H9 (cell line): ENCODE measurements around the gene PEAK3. TPM values are rescaled to one million over a fixed set of nuclear protein-coding genes. Genes with fewer than 3 reads are reported as not detected.

ENCODE experiments used
- DNase-seq: peaks from one replicate; pipeline ENCODE4 v3.0.0-alpha.2; 2017
- H2AFZ ChIP-seq: one replicate; pipeline ENCODE4 v1.6.1; 2013; ENCODE audit warnings: mild to moderate bottlenecking, low read length, control low read depth, moderate library complexity
- H2AK5ac ChIP-seq: 2 replicates; pipeline ENCODE4 v1.6.1; 2013; ENCODE audit warnings: low read length, control low read depth, mixed read lengths; ENCODE audit not compliant: insufficient read length
- H2BK120ac ChIP-seq: one replicate; pipeline ENCODE4 v1.6.1; 2013; ENCODE audit warnings: low read depth, mild to moderate bottlenecking, low read length, control low read depth, inconsistent platforms; ENCODE audit not compliant: poor library complexity, severe bottlenecking
- H2BK12ac ChIP-seq: 2 replicates; pipeline ENCODE4 v1.6.1; 2013; ENCODE audit warnings: low read length, control low read depth, mixed read lengths, low read depth; ENCODE audit not compliant: insufficient read length
- H2BK15ac ChIP-seq: 2 replicates; pipeline ENCODE4 v1.6.1; 2013; ENCODE audit warnings: low read depth, low read length, control low read depth
- H2BK20ac ChIP-seq: one replicate; pipeline ENCODE4 v1.6.1; 2013; ENCODE audit warnings: low read depth, mild to moderate bottlenecking, low read length, control low read depth, inconsistent platforms; ENCODE audit not compliant: poor library complexity, severe bottlenecking
- H2BK5ac ChIP-seq: 2 replicates; pipeline ENCODE4 v1.6.1; 2013; ENCODE audit warnings: low read length, control low read depth, mixed read lengths; ENCODE audit not compliant: insufficient read length
- H3K14ac ChIP-seq: 2 replicates; pipeline ENCODE4 v1.6.1; 2013; ENCODE audit warnings: low read length, control low read depth; ENCODE audit not compliant: insufficient read depth
- H3K18ac ChIP-seq: 2 replicates; pipeline ENCODE4 v1.6.1; 2013; ENCODE audit warnings: low read depth, mild to moderate bottlenecking, mixed read lengths, low read length, control low read depth; ENCODE audit not compliant: insufficient read length
- H3K23ac ChIP-seq: 2 replicates; pipeline ENCODE4 v1.6.1; 2013; ENCODE audit warnings: low read length, control low read depth, mixed read lengths, low read depth; ENCODE audit not compliant: insufficient read length
- H3K23me2 ChIP-seq: 2 replicates; pipeline ENCODE4 v1.6.1; 2013; ENCODE audit warnings: low read depth, mild to moderate bottlenecking, mixed read lengths, low read length, control low read depth; ENCODE audit not compliant: insufficient read length, poor library complexity, severe bottlenecking
- H3K27ac ChIP-seq: 2 replicates; pipeline ENCODE4 v1.5.1; 2013; ENCODE audit warnings: low read length, control low read depth, mixed read lengths, low read depth; ENCODE audit not compliant: insufficient read length
- H3K27me3 ChIP-seq: 2 replicates; pipeline ENCODE4 v1.6.1; 2013; ENCODE audit warnings: low read length, control low read depth, inconsistent platforms; ENCODE audit not compliant: insufficient read depth
- H3K4ac ChIP-seq: 2 replicates; pipeline ENCODE4 v1.6.1; 2013; ENCODE audit warnings: low read depth, mild to moderate bottlenecking, control low read depth, inconsistent platforms, low read length, moderate library complexity
- H3K4me1 ChIP-seq: 2 replicates; pipeline ENCODE4 v1.6.1; 2013; ENCODE audit warnings: low read length, control low read depth, inconsistent platforms; ENCODE audit not compliant: insufficient read depth
- H3K4me2 ChIP-seq: 2 replicates; pipeline ENCODE4 v1.6.1; 2013; ENCODE audit warnings: low read length, control low read depth, mixed read lengths; ENCODE audit not compliant: insufficient read length, insufficient read depth
- H3K56ac ChIP-seq: 2 replicates; pipeline ENCODE4 v1.6.1; 2013; ENCODE audit warnings: low read depth, mild to moderate bottlenecking, mixed read lengths, low read length, control low read depth; ENCODE audit not compliant: insufficient read length
- H3K79me1 ChIP-seq: 2 replicates; pipeline ENCODE4 v1.6.1; 2013; ENCODE audit warnings: low read depth, mild to moderate bottlenecking, moderate library complexity, low read length, control low read depth, inconsistent platforms; ENCODE audit not compliant: insufficient read depth, poor library complexity, severe bottlenecking
- H3K79me2 ChIP-seq: 2 replicates; pipeline ENCODE4 v1.6.1; 2013; ENCODE audit warnings: low read length, control low read depth, inconsistent platforms; ENCODE audit not compliant: insufficient read depth
- H3K9ac ChIP-seq: 2 replicates; pipeline ENCODE4 v1.6.1; 2013; ENCODE audit warnings: low read length, control low read depth, mixed read lengths; ENCODE audit not compliant: insufficient read length; ENCODE audit errors: extremely low read depth
- H3K9me3 ChIP-seq: one replicate; pipeline ENCODE4 v1.6.1; 2013; ENCODE audit warnings: low read depth, low read length, inconsistent platforms; ENCODE audit not compliant: control insufficient read depth
- H3T11ph ChIP-seq: one replicate; pipeline ENCODE4 v1.6.1; 2013; ENCODE audit warnings: mild to moderate bottlenecking, low read length, control low read depth, inconsistent platforms
- H4K20me1 ChIP-seq: one replicate; pipeline ENCODE4 v1.6.1; 2013; ENCODE audit not compliant: control insufficient read depth, insufficient read length, insufficient read depth
- H4K5ac ChIP-seq: 2 replicates; pipeline ENCODE4 v1.6.1; 2013; ENCODE audit warnings: low read depth, mild to moderate bottlenecking, mixed read lengths, low read length, control low read depth; ENCODE audit not compliant: insufficient read length
- H4K8ac ChIP-seq: replicated peaks from 2 replicates; pipeline ENCODE4 v1.6.1; 2013; ENCODE audit warnings: low read length, control low read depth, mixed read lengths, low read depth; ENCODE audit not compliant: insufficient read length
- H4K91ac ChIP-seq: 2 replicates; pipeline ENCODE4 v1.6.1; 2013; ENCODE audit warnings: low read depth, mild to moderate bottlenecking, moderate library complexity, mixed read lengths, low read length, control low read depth; ENCODE audit not compliant: insufficient read length
- H3K27ac Mint-ChIP-seq, 3 experiments: 2 replicates in 2 of 3; 3 replicates in 1 of 3; pipeline ENCODE4 v1.8.0; 2020 to 2021; ENCODE audit warnings: mixed read lengths in 3 of 3, mild to moderate bottlenecking in 1 of 3, moderate library complexity in 1 of 3
- H3K27me3 Mint-ChIP-seq: 2 replicates; pipeline ENCODE4 v1.8.0; 2021; ENCODE audit warnings: low read depth, mild to moderate bottlenecking, moderate library complexity, mixed read lengths
- H3K36me3 Mint-ChIP-seq, 3 experiments: 2 replicates in 2 of 3; 3 replicates in 1 of 3; pipeline ENCODE4 v1.8.0; 2020 to 2021; ENCODE audit warnings: low read depth in 3 of 3, mixed read lengths in 3 of 3; ENCODE audit not compliant: insufficient read depth in 1 of 3
- H3K4me1 Mint-ChIP-seq, 2 experiments: 2 replicates each; pipeline ENCODE4 v1.8.0; 2020; ENCODE audit warnings: mixed read lengths in 2 of 2
- H3K4me3 Mint-ChIP-seq, 2 experiments: 2 replicates in 1 of 2; 3 replicates in 1 of 2; pipeline ENCODE4 v1.8.0; 2020 to 2021; ENCODE audit warnings: mild to moderate bottlenecking in 2 of 2, mixed read lengths in 2 of 2, moderate library complexity in 1 of 2
- H3K9me3 Mint-ChIP-seq, 2 experiments: 2 replicates in 1 of 2; 3 replicates in 1 of 2; pipeline ENCODE4 v1.8.0; 2020; ENCODE audit warnings: mild to moderate bottlenecking in 2 of 2, mixed read lengths in 2 of 2, moderate library complexity in 1 of 2
- CTCF ChIP-seq: fragments of 200-600 bp; sonication (generic); conservative IDR thresholded peaks from 3 replicates; pipeline ENCODE4 v1.8.0; 2021; ENCODE audit warnings: antibody characterized with exemption, mild to moderate bottlenecking
- WGBS: extraction: QIAGEN DNeasy Blood & Tissue Kit; methylation state at CpG from one replicate; pipeline ENCODE4 v1.1.7; 2013; ENCODE audit warnings: missing lambda C conversion rate, low lambda C conversion rate, mixed read lengths; ENCODE audit not compliant: insufficient read length; ENCODE audit errors: extremely low coverage; 5-methylcytosine and 5-hydroxymethylcytosine counted together
- total RNA-seq: library from RNA; stranded (reverse); gene quantifications from 2 replicates; pipeline ENCODE4 v1.2.1, GENCODE V29; 2021

PEAK3 gene
- total RNA-seq, 1 experiment from 2014 or later, result not detected

GRCh38 chr19:2303211-2303798 lies 21.3 kb upstream of the PEAK3 start:
- H3K36me3 Mint-ChIP-seq, result peaks cover 0 to 4% (median 0%) of the 10 kb centered on the region in 3 experiments; a peak in 3 of 7 replicates
- Histone ChIP-seq H3K79me2 (no peaks in the 10 kb centered on the region), H2BK20ac (no peak overlapping the region), H3K9ac (no peak overlapping the region), H3K23ac (no peak overlapping the region), H2BK12ac (no peak overlapping the region), H4K91ac (no peak overlapping the region), H3K4me1 (no peaks in the 10 kb centered on the region), H4K8ac (no peak overlapping the region), H3K27ac (no peak overlapping the region), H2AFZ (no peak overlapping the region), H2BK120ac (no peak overlapping the region), H3K18ac (no peak overlapping the region), H2BK15ac (no peak overlapping the region), H3T11ph (no peak overlapping the region), H2BK5ac (no peak overlapping the region), H3K79me1 (no peaks in the 10 kb centered on the region), H3K9me3 (no peaks in the 10 kb centered on the region), H3K4ac (no peak overlapping the region), H3K56ac (no peak overlapping the region), H3K14ac (no peak overlapping the region), H3K27me3 (no peaks in the 10 kb centered on the region; the same call in 1 of the 2 replicates), H3K23me2 (no peaks in the 10 kb centered on the region), H2AK5ac (no peak overlapping the region), H4K5ac (no peak overlapping the region), H4K20me1 (no peaks in the 10 kb centered on the region), H3K4me2 (no peak overlapping the region)
- WGBS, result no CpG with 5 or more reads among the region's 26 CpGs
- H3K4me3 Mint-ChIP-seq, result peak overlapping the region in 1 of 2 experiments; percentile 60; a peak in 2 of 5 replicates
- H3K27ac Mint-ChIP-seq, result no peak overlapping the region
- TF ChIP-seq CTCF, result no peak
- H3K27me3 Mint-ChIP-seq, result peaks cover 66% of the 10 kb centered on the region
- H3K4me1 Mint-ChIP-seq, result peaks cover 5 to 20% of the 10 kb centered on the region in 2 experiments
- no peak for DNase-seq
- H3K9me3 Mint-ChIP-seq, result peaks cover 0 to 4% of the 10 kb centered on the region in 2 experiments; a peak in 1 of 5 replicates
